SK-N-SH treated with all-trans-retinoic acid at 6 μM for 48 hours (cell line): ENCODE measurements around the gene SHC3.

Experiments used
- ATAC-seq: fragments of 200-7000 bp; cut with Tn5 transposase; 3 replicates; pipeline ENCODE4 v1.9.1; 2020; ENCODE audit warnings: mild to moderate bottlenecking, moderate library complexity
- ARNTL ChIP-seq: fragments of 450-650 bp; formaldehyde crosslinking; IDR thresholded peaks from 2 replicates; pipeline ENCODE4 v1.5.0; 2020; ENCODE audit warnings: low read depth, mild to moderate bottlenecking, moderate library complexity, borderline replicate concordance
- BACH2 ChIP-seq: fragments of 250-450 bp; sonication (Bioruptor Pico); IDR thresholded peaks from 2 replicates; pipeline ENCODE4 v1.9.0; 2021; ENCODE audit warnings: mild to moderate bottlenecking, borderline replicate concordance
- CREB5 ChIP-seq: fragments of 250-450 bp; sonication (Bioruptor Pico); IDR thresholded peaks from 2 replicates; pipeline ENCODE4 v1.5.1; 2020; ENCODE audit warnings: low read depth, mild to moderate bottlenecking, moderate library complexity
- CSDC2 ChIP-seq: fragments of 250-450 bp; sonication (Bioruptor Pico); IDR thresholded peaks from 2 replicates; pipeline ENCODE4 v1.5.0; 2020; ENCODE audit warnings: mild to moderate bottlenecking, moderate library complexity
- CSRNP3 ChIP-seq: fragments of 250-450 bp; sonication (Bioruptor Pico); IDR thresholded peaks from 2 replicates; pipeline ENCODE4 v1.5.1; 2021; ENCODE audit warnings: mild to moderate bottlenecking, moderate library complexity
- ESRRG ChIP-seq: fragments of 250-450 bp; sonication (Bioruptor Pico); IDR thresholded peaks from 2 replicates; pipeline ENCODE4 v1.6.1; 2021; ENCODE audit warnings: mild to moderate bottlenecking
- GLIS3 ChIP-seq: fragments of 250-450 bp; sonication (Bioruptor Pico); IDR thresholded peaks from 2 replicates; pipeline ENCODE4 v1.5.0; 2020; ENCODE audit warnings: mild to moderate bottlenecking, moderate library complexity
- ISL1 ChIP-seq: fragments of 250-450 bp; sonication (Bioruptor Pico); IDR thresholded peaks from 2 replicates; pipeline ENCODE4 v2.1.2; 2022; ENCODE audit warnings: mild to moderate bottlenecking, moderate library complexity
- OSR1 ChIP-seq: fragments of 250-450 bp; sonication (Bioruptor Pico); IDR thresholded peaks from 2 replicates; pipeline ENCODE4 v1.8.0; 2022; ENCODE audit warnings: moderate library complexity, mild to moderate bottlenecking, inconsistent platforms
- PATZ1 ChIP-seq: fragments of 250-450 bp; sonication (Bioruptor Pico); IDR thresholded peaks from 2 replicates; pipeline ENCODE4 v1.8.0; 2020; ENCODE audit warnings: mild to moderate bottlenecking, moderate library complexity, borderline replicate concordance
- PPARA ChIP-seq: fragments of 250-450 bp; sonication (Bioruptor Pico); IDR thresholded peaks from 2 replicates; pipeline ENCODE4 v1.5.0; 2020; ENCODE audit warnings: mild to moderate bottlenecking, borderline replicate concordance
- RARB ChIP-seq: fragments of 250-450 bp; sonication (Bioruptor Pico); IDR thresholded peaks from 2 replicates; pipeline ENCODE4 v1.8.0; 2021; ENCODE audit warnings: mild to moderate bottlenecking, moderate library complexity
- SNAI2 ChIP-seq: fragments of 250-450 bp; sonication (Bioruptor Pico); IDR thresholded peaks from 2 replicates; pipeline ENCODE4 v1.5.0; 2020; ENCODE audit warnings: mild to moderate bottlenecking, moderate library complexity
- TCF4 ChIP-seq: fragments of 250-450 bp; sonication (Bioruptor Pico); IDR thresholded peaks from 2 replicates; pipeline ENCODE4 v1.8.0; 2021; ENCODE audit warnings: mild to moderate bottlenecking, moderate library complexity, borderline replicate concordance
- TOX ChIP-seq: fragments of 250-450 bp; sonication (Bioruptor Pico); IDR thresholded peaks from 2 replicates; pipeline ENCODE4 v1.8.0; 2021; ENCODE audit warnings: mild to moderate bottlenecking, moderate library complexity, borderline replicate concordance
- ZC3H10 ChIP-seq: fragments of 250-450 bp; sonication (Bioruptor Pico); IDR thresholded peaks from 2 replicates; pipeline ENCODE4 v1.5.1; 2021; ENCODE audit warnings: mild to moderate bottlenecking, moderate library complexity
- ZNF565 ChIP-seq: fragments of 450-650 bp; formaldehyde crosslinking; conservative IDR thresholded peaks from 2 replicates; pipeline ENCODE4 v1.5.0; 2020; ENCODE audit warnings: low read depth, mild to moderate bottlenecking, moderate library complexity
- ZNF70 ChIP-seq: fragments of 450-650 bp; formaldehyde crosslinking; IDR thresholded peaks from 2 replicates; pipeline ENCODE4 v1.5.0; 2020; ENCODE audit warnings: mild to moderate bottlenecking, moderate library complexity
- ZNF8 ChIP-seq: fragments of 450-650 bp; formaldehyde crosslinking; IDR thresholded peaks from 2 replicates; pipeline ENCODE4 v1.5.0; 2020; ENCODE audit warnings: mild to moderate bottlenecking, moderate library complexity
- TF ChIP-seq, protein P1 (sequence below): fragments of 250-450 bp; sonication (Bioruptor Pico); IDR thresholded peaks from 2 replicates; pipeline ENCODE4 v1.5.0; 2020; ENCODE audit warnings: mild to moderate bottlenecking, moderate library complexity

Gene SHC3

DNA sequence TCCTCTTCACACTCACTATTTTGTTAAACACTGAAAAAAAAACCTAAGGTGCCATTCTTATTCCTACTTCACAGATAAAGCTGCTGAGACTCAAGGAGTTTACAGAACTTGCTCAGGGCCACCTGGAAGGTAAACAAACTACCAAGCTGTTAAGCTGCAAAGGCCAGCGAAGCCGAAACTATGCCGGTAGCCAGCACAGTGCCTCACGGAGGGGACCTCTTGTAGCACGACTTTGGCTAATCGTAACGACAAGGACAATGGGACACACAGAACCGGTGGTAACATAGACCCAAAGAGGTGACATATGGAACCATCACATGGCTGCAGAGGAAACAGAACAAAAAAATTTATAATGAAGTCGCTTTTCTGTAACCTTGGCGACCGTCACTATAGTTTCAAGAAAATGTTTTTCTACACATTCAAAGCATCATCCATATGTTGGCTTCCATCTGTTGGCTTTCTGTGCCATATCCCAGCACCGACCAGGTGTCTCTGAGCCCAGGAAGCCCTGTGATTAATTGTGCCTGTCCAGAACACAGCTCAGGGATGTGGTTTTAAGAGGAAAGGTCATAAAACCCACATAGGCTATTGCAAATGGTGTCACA, 127.1 kb downstream of the SHC3 start (continued):
- TF ChIP-seq CSRNP3, result no peak
- no peak for TF ChIP-seq CREB5 (CRISPR knock-in tag)

- ATAC-seq, result no peak
- TF ChIP-seq ZNF8 (CRISPR knock-in tag) (no peak), ARNTL (no peak), SNAI2 (CRISPR knock-in tag) (no peak)
These were observed 129.0 kb downstream of the SHC3 start for GRCh38 chr9:89049646-89050045.

- ATAC-seq, result no peak
- TF ChIP-seq CREB5 (CRISPR knock-in tag), result no peak
- no peak for TF ChIP-seq TOX (CRISPR knock-in tag)
These were observed 130.0 kb downstream of the SHC3 start for GRCh38 chr9:89048616-89049015.

GRCh38 chr9:89047667-89048066, 131.0 kb downstream of the SHC3 start:
- ATAC-seq, result no peak
- TF ChIP-seq, protein P1, sequence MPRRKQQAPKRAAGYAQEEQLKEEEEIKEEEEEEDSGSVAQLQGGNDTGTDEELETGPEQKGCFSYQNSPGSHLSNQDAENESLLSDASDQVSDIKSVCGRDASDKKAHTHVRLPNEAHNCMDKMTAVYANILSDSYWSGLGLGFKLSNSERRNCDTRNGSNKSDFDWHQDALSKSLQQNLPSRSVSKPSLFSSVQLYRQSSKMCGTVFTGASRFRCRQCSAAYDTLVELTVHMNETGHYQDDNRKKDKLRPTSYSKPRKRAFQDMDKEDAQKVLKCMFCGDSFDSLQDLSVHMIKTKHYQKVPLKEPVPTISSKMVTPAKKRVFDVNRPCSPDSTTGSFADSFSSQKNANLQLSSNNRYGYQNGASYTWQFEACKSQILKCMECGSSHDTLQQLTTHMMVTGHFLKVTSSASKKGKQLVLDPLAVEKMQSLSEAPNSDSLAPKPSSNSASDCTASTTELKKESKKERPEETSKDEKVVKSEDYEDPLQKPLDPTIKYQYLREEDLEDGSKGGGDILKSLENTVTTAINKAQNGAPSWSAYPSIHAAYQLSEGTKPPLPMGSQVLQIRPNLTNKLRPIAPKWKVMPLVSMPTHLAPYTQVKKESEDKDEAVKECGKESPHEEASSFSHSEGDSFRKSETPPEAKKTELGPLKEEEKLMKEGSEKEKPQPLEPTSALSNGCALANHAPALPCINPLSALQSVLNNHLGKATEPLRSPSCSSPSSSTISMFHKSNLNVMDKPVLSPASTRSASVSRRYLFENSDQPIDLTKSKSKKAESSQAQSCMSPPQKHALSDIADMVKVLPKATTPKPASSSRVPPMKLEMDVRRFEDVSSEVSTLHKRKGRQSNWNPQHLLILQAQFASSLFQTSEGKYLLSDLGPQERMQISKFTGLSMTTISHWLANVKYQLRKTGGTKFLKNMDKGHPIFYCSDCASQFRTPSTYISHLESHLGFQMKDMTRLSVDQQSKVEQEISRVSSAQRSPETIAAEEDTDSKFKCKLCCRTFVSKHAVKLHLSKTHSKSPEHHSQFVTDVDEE, result no peak
- TF ChIP-seq RARB (CRISPR knock-in tag) (no peak), OSR1 (CRISPR knock-in tag) (no peak), CSRNP3 (no peak)

GRCh38 chr9:89046832-89047231, 131.8 kb downstream of the SHC3 start:
- TF ChIP-seq ESRRG (CRISPR knock-in tag) (no peak), ISL1 (peak; percentile 39)
- TF ChIP-seq, all 23 proteins: peak for 1
- ATAC-seq, result peak; percentile 37; the same call in 1 of the 3 replicates

GRCh38 chr9:89044881-89045280, 133.7 kb downstream of the SHC3 start:
- no peak for ATAC-seq
- TF ChIP-seq ZNF565 (no peak), PPARA (CRISPR knock-in tag) (no peak), CREB5 (CRISPR knock-in tag) (no peak), ZNF70 (no peak), BACH2 (CRISPR knock-in tag) (no peak), OSR1 (CRISPR knock-in tag) (no peak), CSRNP3 (no peak), ISL1 (no peak), CSDC2 (CRISPR knock-in tag) (no peak), SNAI2 (CRISPR knock-in tag) (no peak), GLIS3 (CRISPR knock-in tag) (no peak), TCF4 (no peak), PATZ1 (no peak), ZC3H10 (CRISPR knock-in tag) (no peak), ZNF8 (CRISPR knock-in tag) (no peak)
- TF ChIP-seq, all 23 proteins: peak for 0
